G401 (cell line): ENCODE measurements around the gene MB. TPM values are rescaled to one million over a fixed set of nuclear protein-coding genes. Genes with fewer than 3 reads are reported as not detected.
A peak's percentile ranks its signal among the peaks of the same experiment; 100 is the strongest.
"Not testable (repeated sequence)": the region's sequence is repeated elsewhere in the genome, so short reads cannot be mapped to it uniquely, and the experiment has no call there.

Experiments used
- DNase-seq: peaks from one replicate; pipeline ENCODE4 v3.0.0-alpha.2; 2015; ENCODE audit warnings: low spot score
- in situ Hi-C: cut with HindIII; loops from 2 replicates; pipeline ENCODE4 v1.10.0; 2016; ENCODE audit warnings: low sequenced_read_pairs, mixed read lengths
- total RNA-seq: library from RNA; depleted of rRNA; stranded (reverse); fragments of >200 nt; shearing (Covaris generic); gene quantifications from 2 replicates; pipeline ENCODE4 v1.2.3, GENCODE V29; 2014

Gene MB
- total RNA-seq, 1 experiment from 2014 or later, result not detected

- in situ Hi-C loops, result no loop called here
- DNase-seq, result no peak
Measured at GRCh38 chr22:35641494-35642120, 24.5 kb upstream of the MB start.

GRCh38 chr22:35638410-35638809 is 21.3 kb upstream of the MB start:
- DNase-seq, result no peak
- in situ Hi-C loops, result no loop called here

DNA sequence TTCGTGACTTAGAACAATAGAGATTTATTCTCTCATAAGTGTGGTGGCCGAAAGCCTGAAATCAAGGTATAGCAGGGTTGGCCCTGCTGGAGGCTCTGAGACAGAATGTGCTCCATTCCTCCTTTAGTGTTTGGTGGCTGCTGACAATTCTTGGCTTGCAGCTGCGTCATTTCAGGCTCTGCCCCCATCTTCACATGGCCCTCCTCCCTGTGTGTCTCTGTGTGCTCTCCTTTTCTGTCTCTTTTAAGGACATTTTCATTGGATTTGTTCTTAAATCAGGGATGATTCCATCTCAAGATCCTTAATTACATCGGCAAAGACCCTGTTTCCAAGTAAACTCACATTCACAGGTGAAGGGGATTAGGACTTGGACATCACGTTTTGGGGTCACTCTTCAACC is 20.9 kb upstream of the MB start:
- in situ Hi-C loops, result no loop called here
- no peak for DNase-seq

DNA sequence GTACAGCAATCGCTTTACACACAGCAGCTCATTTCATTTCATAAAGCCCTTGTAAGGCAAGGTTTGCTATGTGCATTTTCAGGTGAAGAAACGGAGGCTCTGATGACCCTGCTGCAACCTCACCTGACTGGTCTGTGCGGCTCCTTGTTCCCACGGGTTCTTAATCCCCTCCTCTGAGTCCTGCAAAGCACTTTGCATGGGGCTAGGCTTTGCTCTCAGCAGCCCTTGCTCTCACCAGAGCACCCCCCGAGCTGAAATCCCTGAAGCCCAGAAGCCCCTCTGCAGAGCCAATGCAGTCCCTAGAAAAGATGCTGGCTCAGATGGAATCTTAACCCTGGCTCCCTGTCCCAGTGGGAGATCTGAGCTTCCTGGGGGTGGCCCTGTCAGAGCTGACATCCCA is 20.1 kb upstream of the MB start:
- DNase-seq, result no peak
- in situ Hi-C loops, result no loop called here

DNA sequence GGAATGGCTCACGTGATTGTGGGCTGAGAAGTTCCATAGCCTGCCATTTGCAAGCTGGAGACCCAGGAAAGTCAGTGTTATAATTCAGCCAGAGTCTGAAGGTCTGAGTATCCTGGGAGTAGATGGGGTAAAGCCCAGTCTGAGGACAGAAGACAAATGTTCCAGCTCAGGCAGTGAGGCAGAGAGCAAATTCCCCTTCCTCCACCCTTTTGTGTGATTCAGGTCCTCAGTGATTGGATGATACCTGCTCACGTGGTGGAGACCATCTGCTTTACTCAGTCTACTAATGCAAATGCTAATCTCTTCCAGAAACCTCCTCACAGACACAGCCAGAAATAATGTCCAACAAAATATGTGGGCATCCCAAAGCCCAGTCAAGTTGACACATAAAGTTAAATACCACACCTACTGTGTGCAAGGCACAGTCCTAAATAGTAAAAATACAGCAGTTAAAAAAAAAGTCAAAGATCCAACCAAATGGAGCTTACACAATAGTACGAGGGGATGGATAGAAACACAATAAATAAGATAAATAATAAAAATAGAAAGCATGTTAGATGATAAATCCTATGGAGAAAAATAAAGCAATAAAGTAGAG is 17.9 kb upstream of the MB start:
- in situ Hi-C loops, result no loop called here
- no peak for DNase-seq

DNA sequence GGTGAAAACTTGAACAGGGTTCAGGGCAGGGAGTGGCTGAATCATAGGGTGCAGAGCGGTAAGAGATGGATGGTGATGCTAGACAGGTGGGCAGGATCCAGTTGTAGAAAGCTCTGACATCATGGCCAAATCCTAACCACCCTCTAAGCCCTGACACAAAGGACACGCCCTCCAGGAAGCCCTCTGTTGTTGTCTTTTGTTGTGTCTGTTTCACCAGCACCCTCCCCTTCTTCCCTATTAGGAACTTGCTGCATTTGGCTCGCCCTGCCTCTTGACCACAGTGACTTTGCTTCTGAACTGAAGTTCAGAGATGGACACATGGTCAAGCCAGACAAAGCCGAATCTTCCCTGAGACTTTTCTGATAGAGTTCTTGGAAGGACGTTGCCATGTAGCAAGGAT is 16.9 kb upstream of the MB start:
- in situ Hi-C loops, result no loop called here
- no peak for DNase-seq

- in situ Hi-C loops, result no loop called here
- no peak for DNase-seq
Measured at GRCh38 chr22:35633520-35633919, 16.4 kb upstream of the MB start.

- DNase-seq, result no peak
- in situ Hi-C loops, result no loop called here
Measured at GRCh38 chr22:35632935-35633334, 15.8 kb upstream of the MB start.

GRCh38 chr22:35631597-35631996 is 14.5 kb upstream of the MB start:
- in situ Hi-C loops, result no loop called here
- DNase-seq, result peak; percentile 10

DNA sequence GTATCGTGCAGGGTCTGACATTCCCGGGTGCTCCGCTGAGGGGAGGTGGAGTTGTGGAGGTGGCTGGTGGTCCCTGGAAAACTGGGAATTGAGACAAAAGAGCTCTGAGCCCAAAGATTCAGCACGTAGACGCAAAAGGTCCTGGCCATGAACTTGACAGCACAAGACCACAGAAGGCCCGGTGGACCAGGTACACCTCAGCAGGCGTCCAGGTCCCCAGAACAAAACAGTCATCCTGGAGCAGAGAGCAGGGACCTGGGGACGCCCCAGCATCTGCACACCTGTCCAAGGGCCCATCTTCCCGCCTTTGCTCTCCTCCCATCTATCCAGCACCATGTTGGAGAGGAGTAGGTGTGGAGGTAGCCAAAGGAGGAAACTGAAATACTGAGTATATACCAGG is 13.8 kb upstream of the MB start:
- no peak for DNase-seq
- in situ Hi-C loops, result no loop called here

- DNase-seq, result no peak
- in situ Hi-C loops, result no loop called here
Measured at GRCh38 chr22:35630387-35630793, 13.3 kb upstream of the MB start.

GRCh38 chr22:35629406-35630216 is 12.5 kb upstream of the MB start:
- no peak for DNase-seq
- in situ Hi-C loops, result no loop called here

DNA sequence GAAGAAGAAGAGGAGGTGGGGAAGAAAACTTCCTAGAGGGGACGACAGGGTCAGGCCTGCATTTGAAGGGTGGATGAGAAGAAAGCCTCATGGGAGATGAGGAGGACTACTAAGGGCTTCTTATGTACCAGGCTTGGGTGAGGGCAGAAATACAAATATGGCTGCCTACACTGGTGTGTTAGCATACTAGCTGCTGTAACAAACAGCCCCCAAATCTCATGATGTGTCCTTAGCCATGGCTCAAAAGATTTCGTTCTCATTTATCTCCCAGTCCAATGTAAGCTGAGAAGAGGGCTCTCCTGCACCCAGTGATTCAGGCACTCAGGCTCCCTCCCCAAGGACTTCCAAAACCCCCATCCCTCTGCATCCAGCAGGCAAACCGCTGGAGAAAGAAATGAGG is 11.6 kb upstream of the MB start:
- in situ Hi-C loops, result no loop called here

GRCh38 chr22:35627267-35628041 is 10.3 kb upstream of the MB start:
- in situ Hi-C loops, result no loop called here

More for the DNA sequence above, 11.6 kb upstream of the MB start:
- no peak for DNase-seq

DNA sequence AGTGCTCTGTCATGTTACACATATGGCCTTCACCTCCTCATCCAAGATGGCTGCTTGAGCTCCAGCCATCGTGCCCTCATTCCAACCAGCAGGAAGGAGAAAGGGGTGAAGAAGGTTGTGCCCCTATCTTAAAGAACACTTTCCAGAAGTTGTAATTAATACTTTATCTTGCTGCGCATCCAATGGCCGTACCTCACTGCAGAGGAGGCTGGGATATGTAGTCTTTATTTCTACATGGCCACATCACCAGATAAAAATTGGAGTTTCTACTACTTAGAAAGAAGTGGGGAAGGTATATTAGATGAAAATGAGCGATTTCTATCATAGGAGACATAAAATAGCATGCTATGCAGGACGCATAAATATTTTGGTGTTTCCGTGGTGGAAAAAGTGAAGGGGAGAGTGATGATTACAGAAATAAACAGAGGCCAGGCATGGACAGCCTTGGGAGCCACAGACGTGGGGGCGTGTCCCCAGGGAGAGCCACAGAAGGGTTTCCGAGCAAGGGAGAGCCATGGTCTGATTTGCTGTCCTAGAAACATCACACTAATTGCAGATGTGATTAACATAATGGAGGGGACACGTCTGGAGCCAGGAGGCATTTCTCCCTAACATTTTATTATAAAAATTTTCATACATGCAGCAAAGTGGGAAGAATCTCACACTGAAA is 8.8 kb upstream of the MB start:
- DNase-seq, result no peak
- in situ Hi-C loops, result no loop called here

More at GRCh38 chr22:35627267-35628041, 10.3 kb upstream of the MB start:
- DNase-seq, result peak; percentile 42

DNA sequence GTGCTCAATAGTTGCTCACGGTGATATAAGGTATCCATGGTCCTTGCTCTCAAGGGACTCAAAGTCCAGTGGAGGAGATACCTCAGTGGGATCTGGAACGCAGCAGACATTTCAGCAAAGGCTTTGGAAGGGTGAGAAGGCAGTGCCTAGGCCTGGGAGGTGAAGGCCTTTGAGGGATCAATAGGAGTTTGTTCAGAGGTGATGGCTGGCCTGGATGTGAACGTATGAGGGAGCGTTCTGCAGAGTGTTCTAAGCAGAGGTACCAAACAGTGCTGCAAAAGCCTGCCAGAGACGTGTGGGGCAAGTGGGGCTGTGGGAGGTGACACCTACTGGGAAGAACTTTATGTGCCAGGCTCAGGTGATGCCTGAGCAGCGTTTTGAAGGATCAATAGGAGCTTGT is 7.4 kb upstream of the MB start:
- in situ Hi-C loops, result no loop called here
- DNase-seq, result no peak

DNA sequence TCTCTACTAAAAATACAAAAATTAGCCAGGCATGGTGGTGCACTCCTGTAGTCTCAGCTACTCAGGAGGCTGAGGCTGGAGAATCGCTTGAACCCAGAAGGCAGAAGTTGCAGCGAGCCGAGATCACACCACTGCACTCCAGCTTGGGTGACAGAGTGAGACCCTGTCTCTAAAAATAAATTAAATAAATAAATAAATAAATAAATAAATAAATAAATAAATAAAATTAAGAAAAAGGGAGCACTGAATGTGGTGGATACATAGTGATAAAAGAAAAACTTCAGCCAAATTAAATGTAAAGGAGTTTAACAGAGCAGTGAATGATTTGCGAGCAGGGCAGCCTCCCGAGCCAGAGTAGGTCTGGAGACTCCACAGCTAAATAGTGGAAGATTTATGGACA is 6.8 kb upstream of the MB start:
- in situ Hi-C loops, DNase-seq: not testable (repeated sequence)

DNA sequence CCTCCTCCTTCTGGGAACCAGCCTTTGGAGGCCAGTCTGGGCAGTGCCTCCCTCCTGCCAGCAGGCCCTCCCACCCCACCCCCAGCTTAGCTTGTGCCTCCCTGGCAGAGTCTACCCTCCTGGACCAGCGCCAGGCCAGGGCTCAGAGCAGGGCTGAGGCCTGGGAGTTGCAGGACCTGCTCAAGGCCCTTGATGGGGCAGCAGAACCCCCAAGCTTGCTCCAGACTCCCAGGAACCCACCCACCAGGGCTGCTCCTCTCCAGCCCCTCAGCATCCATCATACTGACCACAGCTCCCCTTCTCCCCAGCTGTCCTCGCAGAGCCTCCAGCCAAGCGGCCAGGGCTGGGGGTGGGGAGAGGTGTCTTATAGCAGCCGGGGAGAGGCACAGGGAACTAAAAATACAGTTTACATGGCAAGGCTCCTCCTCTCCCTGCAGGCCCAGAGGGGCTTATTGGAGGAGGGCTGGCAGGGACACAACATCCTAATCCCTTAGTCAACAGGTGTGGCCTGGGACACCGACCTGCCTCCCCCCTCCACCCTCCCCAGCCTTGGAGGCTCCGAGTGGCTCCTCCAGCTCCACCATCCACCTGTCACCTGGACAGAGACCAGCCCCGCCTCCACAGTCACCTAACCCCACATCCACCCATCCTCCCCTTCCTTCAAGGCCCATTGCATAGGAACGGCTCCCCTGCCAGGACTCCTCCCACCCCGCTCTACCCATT is 5.2 kb upstream of the MB start:
- in situ Hi-C loops, result no loop called here
- peak; percentile 13 for DNase-seq

- DNase-seq, result no peak
- in situ Hi-C loops, result no loop called here
Measured at GRCh38 chr22:35621451-35621850, 4.3 kb upstream of the MB start.
